OCI-M1 (cell line): ENCODE data around the gene DNHD1.

Experiments
- DNase-seq: peaks from one replicate; lab custom pipeline; 2025; lab: John Stamatoyannopoulos, UW

The DNHD1 gene

DNA sequence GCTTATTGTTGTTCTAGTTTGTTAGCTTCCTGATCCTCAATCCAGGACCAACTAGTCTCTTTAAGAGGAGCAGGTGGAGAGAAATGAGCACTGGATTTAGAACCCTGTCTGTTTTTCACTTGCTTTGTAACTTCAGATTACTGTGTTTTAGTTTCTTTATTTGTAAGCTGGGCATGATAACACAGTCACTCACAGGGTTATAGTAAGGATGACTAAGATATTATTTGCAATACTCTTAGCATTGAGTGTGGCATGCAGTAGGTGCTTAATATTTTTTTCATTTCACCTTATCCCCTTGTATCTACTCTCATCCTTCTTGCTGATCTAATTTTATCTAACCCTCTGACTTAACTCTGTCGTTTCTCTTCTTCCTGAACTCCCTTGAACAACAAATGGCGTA is 33.8 kb downstream of the DNHD1 start:
- no peak for DNase-seq

- peak; percentile 73 for DNase-seq
Observed at GRCh38 chr11:6531267-6531752, 34.2 kb downstream of the DNHD1 start.

DNA sequence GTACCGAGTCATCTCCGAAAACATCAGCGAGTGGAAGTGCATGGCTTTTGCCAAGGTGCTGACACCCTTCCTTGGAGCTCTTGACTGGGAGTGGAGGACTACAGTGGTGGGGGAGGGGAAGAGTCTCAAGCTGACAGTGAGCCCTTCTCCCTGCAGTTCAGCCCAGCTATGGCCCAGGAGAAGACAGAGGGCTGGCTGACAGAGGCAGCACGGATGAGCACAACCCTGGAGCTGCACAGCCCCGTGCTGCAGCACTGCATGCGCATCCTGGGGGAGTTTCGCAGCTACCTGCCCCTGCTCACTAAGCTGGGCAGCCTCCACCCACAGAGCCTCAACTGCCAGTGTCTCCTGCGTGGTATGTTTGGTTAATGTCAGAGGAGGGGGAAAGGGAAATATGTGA is 41.4 kb downstream of the DNHD1 start:
- no peak for DNase-seq

DNA sequence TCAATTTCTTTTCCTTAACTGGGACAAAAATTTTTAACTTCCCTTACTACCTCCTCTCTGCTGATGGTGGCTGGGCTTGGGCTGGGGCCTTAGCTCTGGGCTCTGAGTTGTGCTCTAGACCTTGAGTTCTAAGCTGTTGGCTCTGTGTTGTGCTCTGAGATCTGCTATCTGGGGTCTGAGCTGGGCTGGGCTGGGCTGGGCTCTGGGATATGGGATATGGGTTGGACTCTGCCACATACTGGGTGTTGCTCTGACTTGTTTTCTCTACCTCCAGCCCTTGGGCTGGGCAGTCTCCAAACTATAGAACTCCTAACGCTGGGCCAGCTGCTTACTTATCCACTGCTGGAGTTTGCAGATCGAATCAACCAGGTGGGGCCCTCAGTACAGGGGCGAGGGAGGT is 41.9 kb downstream of the DNHD1 start:
- DNase-seq = no peak

- DNase-seq = no peak
Observed at GRCh38 chr11:6539748-6540268, 42.7 kb downstream of the DNHD1 start.

DNA sequence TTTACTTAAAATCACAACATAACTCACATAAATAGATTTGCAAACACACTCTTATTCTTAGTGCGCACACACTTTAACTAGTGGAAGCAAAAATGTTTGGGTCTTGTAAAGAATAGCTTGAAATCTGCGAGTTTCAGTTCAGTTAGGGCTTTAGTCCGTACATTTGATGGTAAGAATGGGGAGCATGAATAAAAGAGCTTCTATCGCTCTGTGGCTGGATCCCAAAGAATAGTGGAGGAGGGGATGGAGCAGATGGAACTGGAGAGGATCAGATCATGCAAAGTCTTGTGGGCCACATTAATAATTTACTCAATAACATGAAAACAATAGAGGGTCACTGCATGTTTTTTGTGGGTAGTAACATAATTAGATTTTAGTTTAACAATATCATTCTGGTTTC is 44.3 kb downstream of the DNHD1 start:
- no peak for DNase-seq

GRCh38 chr11:6542727-6543126 is 45.6 kb downstream of the DNHD1 start:
- DNase-seq = no peak

DNA sequence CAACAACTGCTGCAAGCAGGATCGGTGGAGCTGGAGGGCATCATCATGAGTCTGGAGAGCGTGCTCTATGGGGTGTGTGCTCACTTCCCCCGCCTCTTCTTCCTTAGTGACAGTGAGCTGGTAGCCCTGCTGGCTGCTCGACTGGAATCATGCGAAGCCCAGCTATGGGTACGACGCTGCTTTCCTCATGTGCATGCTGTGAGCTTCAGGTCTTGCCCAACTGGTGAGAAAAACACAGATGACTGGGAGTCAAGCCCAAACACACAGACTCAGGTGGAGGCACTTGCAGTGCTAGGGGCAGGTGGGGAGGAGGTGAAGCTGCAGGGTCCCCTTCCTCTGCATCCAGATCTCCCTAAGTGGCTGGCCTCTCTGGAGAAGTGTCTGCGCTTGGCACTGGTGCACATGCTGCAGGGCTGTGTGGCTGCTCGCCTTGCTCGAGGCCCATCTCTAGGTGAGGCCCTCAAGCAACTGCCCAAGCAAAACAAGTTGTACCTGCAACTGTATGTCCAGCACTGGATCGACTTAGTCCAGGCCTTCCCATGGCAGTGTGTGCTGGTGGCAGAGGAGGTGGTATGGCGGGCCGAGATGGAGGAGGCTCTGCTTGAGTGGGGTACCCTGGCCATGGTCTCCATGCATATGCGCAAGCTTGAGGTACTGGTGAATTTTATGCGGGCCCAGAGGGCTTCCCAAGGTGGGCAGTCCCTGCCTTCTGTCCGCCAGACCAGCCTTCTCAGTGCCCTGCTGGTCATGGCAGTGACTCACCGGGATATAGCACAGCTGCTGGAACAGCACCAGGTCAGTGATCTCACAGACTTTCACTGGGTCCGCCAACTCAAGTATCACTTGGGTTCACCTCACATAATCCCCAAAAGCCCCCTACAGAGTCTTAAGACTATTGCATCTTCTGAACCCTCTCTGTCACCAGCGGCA is 48.1 kb downstream of the DNHD1 start:
- no peak for DNase-seq

DNA sequence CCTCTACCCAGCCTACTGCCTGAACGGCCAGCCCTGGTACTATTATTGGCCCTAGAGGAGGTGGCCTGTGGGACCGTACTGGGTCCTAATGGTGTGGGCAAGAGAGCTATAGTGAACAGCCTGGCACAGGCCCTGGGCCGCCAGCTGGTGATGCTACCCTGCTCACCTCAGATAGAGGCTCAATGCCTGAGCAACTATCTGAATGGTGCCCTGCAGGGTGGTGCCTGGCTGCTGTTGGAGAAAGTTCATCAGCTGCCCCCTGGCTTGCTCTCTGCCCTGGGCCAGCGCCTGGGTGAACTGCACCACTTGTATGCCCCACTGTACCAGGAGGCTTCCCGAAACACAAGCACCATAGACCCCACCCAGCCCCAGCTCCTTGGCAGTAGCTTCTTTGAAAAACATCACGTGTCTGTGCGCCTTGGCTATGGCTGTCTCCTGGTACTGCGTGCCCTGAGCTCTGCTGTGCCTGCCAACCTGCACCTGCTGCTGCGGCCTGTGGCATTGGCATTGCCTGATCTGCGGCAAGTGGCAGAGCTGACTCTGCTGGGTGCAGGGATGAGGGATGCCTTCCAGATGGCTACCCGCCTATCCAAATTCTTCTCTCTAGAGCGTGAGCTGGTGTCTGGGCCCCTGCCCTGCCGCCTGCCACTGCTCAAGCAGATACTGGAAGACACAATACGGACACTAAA is 49.0 kb downstream of the DNHD1 start:
- no peak for DNase-seq

DNA sequence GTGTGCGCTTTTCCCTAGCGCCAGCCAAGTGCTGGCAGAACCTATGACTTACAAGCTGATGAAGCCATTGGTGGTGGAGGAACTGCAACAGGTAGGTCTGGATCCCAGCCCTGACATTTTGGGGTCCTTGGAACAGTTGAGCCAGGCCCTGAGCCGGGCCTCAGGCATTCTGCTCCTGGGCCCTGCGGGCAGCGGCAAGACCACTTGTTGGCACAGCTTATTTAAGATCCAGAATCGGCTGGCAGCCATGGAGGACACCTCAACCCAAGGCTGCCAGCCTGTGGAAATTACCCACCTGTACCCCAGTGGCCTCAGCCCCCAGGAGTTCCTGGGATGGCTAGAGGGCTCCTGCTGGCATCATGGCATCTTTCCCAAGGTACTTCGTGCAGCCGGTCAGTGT is 49.7 kb downstream of the DNHD1 start:
- DNase-seq = no peak

GRCh38 chr11:6547177-6547576 is 50.1 kb downstream of the DNHD1 start:
- DNase-seq = no peak

DNA sequence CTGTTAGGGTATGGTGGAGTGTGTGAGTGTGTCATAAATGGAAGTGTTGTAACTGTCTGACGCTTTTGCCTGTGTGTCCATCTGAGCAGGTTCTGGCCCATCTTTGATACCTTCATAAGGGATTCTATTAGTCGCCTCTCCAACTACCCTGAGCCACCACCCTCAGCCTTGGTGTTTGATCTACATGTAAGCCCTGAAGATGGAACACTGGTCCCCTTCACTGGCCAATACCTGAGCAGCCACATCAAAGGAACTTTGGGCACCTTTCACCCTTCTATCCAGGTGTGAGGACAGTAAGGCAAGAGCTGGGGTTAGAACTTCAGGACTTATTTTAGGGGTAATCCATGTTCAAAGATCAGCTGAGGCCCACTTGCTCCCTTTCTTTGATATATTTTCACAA is 51.0 kb downstream of the DNHD1 start:
- no peak for DNase-seq

GRCh38 chr11:6548641-6549040 is 51.6 kb downstream of the DNHD1 start:
- no peak for DNase-seq

DNA sequence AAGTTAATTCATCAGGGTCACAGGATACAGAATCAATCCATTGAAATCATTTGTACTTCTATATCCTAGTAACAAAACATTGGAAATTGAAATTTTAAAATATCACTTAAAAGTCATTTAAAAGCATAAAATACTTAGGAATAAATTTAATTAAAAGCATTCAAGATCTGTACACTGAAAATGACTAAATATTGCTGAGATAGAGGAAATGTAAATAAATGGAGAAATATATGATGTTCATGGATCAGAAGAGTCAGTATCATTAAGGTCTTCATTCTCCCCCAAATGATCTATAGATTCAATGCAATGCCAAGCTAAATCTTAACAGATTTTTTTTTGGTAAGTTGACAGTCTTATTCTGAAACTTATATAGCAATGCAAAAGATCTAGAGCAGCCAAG is 56.6 kb downstream of the DNHD1 start:
- no peak for DNase-seq

DNA sequence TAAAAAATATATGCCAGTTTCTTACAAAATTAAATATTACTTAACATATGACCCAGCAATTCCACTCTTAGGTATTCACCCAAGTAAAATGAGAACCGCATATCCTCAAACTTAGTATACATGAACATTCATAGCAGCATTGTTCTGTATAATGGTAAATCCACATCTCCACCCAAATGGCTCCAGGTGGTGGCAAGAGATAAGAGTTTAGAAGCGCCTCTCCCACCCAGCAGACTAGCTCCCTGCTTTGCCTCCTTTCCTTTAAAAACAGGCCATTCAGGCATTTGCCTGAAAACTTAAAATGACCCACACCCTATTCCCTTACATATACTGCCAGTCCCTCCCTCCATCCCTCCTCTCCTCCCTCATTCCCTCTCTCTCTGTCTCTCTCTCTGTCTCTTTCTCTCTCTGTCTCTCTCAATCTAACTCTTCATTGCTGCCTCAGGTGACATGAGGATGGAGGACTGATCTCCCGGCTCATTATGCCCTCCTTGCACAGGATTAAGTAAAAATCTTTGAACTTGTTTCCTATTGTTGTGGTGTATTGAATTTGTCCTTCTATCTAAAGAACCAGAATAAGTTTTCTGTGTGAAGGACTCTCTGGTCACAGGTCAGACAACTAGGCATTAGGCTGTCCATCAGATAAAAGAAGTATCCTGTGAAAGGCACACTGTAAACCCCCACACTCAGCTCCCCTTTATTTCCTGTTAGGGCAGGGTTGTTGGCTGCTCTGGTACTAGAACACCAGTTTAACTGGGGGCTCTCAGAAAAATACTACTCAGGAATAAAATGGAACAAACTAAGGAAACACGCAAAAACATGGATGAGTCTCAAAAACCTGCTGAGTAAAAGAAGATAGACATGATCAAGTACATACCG is 58.0 kb downstream of the DNHD1 start:
- DNase-seq = peak; percentile 93

GRCh38 chr11:6556139-6556949 is 59.3 kb downstream of the DNHD1 start:
- DNase-seq = no peak

DNA sequence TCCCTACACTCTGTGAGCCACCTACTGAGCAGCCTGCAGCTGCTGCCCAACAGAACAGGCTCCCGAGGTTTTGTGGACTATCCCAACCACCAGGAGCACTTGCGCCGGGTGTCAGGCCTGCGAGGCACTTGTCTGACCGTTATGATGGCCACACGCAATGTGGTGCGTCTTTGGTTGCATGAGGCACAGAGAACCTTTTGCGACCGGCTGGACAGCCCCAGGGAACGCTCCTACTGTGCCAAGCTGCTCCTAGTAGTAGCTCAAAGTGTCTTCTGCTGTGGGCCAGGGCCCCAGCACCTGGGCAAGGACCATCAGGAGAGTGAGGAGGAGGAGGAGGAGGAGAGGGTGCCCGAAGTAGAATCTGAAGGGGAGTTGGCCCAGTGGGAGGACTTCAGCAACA is 60.0 kb downstream of the DNHD1 start:
- no peak for DNase-seq

DNA sequence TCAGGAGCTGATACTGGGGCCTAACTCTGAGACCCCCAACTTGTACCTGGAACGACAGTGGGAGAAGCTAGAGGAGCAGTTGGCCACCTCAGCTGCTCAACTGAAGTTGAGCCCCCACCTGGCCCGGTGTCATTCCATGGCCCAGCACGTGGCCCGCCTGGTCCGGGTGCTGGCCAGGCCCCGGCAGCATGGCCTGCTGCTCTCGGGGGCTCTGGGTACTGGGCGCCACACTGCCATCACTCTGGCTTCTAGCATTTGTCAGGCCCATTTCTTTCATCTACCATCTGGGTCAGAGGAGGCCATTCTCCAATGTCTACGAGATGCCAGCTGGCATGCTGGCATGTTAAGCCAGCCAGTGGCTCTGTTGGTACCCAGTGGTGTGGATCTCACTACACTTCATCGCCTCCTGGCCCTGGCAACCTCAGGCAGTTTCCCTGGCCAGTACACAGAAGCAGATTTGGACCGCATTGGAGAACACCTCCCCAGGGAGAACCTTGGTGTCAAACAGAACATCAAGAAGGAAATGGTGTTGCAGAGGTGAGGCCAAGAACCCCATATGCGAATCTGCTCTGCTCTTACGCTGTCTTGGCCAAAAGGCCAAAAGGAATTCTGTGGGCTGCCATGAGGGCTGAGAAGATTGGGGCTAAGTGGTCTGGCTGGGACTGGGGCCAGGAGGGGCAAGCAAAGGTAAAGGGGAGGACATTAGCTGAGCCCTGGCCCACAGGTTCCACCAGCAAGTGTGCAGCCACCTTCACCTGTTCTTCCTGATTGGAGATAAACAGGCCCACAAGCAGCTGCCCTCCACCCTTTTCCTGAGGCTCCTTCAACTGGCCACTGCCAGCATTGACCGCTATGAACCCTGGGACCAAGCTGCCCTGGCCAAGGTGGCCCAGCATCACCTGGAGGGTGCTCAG is 60.9 kb downstream of the DNHD1 start:
- no peak for DNase-seq

DNA sequence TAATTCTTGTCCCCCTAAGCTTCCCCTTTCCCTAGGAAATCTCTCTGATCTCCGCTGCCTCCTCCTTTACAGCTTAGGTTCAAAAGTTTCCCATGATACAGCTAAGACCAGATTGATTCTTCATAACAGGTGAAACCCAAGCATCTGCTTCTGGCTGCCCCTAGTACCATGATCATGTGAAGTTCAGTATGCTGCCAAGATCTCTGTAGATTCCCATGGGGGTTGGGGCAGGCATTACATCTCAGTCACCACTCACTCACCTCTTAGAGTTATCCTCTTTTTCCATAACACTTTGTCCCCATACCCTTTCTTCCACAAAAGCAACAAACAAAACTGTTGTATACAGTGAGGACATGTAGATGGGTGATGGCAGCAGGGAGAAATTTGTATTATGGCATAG is 62.3 kb downstream of the DNHD1 start:
- no peak for DNase-seq

DNA sequence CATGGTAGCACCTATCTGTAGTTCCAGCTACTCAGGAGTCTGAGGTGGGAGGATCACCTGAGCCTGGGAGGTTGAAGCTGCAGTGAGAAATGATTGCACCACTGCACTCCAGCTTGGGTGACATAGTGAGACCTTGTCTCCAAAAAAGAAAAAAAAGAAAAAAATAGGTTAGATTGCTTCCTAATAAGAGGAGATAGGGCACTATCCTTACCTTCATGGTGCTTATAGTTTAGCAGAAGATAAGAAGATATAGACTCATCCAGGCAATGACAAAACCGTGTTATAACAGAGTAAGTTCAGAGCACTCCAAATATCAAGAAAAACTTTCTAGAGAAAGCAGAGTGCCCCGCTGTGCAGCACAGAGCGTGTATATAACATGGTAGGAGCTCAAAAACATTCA is 64.2 kb downstream of the DNHD1 start:
- no peak for DNase-seq
